Esophagus squamous epithelium (tissue), 5 donors: Measurements from ENCODE around the gene ASAP2. TPM values are rescaled to one million over a fixed set of nuclear protein-coding genes. Genes with fewer than 3 reads are reported as not detected.

Experiments
- DNase-seq: peaks from one replicate; lab custom pipeline; 2025; lab: John Stamatoyannopoulos, UW
- H3K27ac ChIP-seq, 4 donors: fragments of 200-600 bp; sonication (generic); one replicate each; pipeline ENCODE4 v1.5.1; 2016 to 2019; ENCODE audit warnings: mild to moderate bottlenecking in 1 of 4
- H3K27me3 ChIP-seq, 4 donors: fragments of 200-600 bp; sonication (generic); 1 replicate in 3 of 4; 2 replicates in 1 of 4; pipeline versions ENCODE4 v1.5.1 to v1.6.0; 2017 to 2021; ENCODE audit warnings: antibody characterized with exemption in 1 of 4
- H3K36me3 ChIP-seq, 3 donors: fragments of 200-600 bp; sonication (generic); one replicate each; pipeline ENCODE4 v1.5.1; 2016 to 2019
- H3K4me1 ChIP-seq, 3 donors: fragments of 200-600 bp; sonication (generic); one replicate each; pipeline ENCODE4 v1.5.1; 2017 to 2019
- H3K4me3 ChIP-seq, 4 donors: fragments of 200-600 bp; sonication (generic); 1 replicate in 3 of 4; 2 replicates in 1 of 4; pipeline ENCODE4 v1.5.1; 2016 to 2019; ENCODE audit warnings: mild to moderate bottlenecking in 2 of 4, moderate library complexity in 1 of 4
- H3K9me3 ChIP-seq, 3 donors: fragments of 200-600 bp; sonication (generic); one replicate each; pipeline ENCODE4 v1.5.1; 2016 to 2019
- CTCF ChIP-seq, 6 experiments: fragments of 450-650 bp in 4 of 6; fragments of 200-600 bp in 2 of 6; sonication (generic) in 2 of 6; IDR thresholded peaks; one replicate each; pipeline ENCODE4 v1.5.1; 2016 to 2019; ENCODE audit warnings: antibody characterized with exemption in 6 of 6, mild to moderate bottlenecking in 4 of 6, moderate library complexity in 4 of 6
- POLR2A ChIP-seq, 4 donors: fragments of 450-650 bp; IDR thresholded peaks; one replicate each; pipeline ENCODE4 v1.6.1; 2017; ENCODE audit warnings: antibody characterized with exemption in 4 of 4, mild to moderate bottlenecking in 4 of 4, moderate library complexity in 3 of 4
- WGBS, 2 donors: methylation state at CpG; one replicate each; pipeline ENCODE4 v1.1.5; 2018; 5-methylcytosine and 5-hydroxymethylcytosine counted together
- intact Hi-C: fragments of 100-400 bp; cut with DNase I; formaldehyde crosslinking; loops from one replicate; pipeline ENCODE4 v1.15.0; 2022
- total RNA-seq, 4 donors: library from RNA; depleted of rRNA; stranded (reverse); fragments of >200 nt; gene quantifications; one replicate each; pipeline ENCODE4 v1.1.0, GENCODE V29; 2016
- donor health status: DM: yes; HTN: yes; CAD: no.

ASAP2 gene
- total RNA-seq, 4 donors from 2014 or later = 3.3 to 15.3 (median 6.9) TPM

GRCh38 chr2:9415516-9416169 is 209.0 kb downstream of the ASAP2 start:
- Histone ChIP-seq H3K9me3 (no peaks in the 10 kb centered on the region), H3K4me1 (peaks cover 0 to 14% (median 3%) of the 10 kb centered on the region in 3 donors), H3K27ac (no peak overlapping the region), H3K27me3 (no peaks in the 10 kb centered on the region), H3K4me3 (no peak overlapping the region), H3K36me3 (peaks cover 0 to 73% (median 5%) of the 10 kb centered on the region in 3 donors)
- TF ChIP-seq CTCF (IDR thresholded peaks at IDR 0.05) (no peak), POLR2A (IDR thresholded peaks at IDR 0.05) (no peak)
- no peak for DNase-seq
- WGBS, 2 donors = 92 to 93% methylated on average over 12 to 15 of the region's 16 CpGs
- intact Hi-C loops = no loop called here

- Histone ChIP-seq H3K36me3 (peaks cover 0 to 65% (median 4%) of the 10 kb centered on the region in 3 donors), H3K27me3 (no peaks in the 10 kb centered on the region), H3K4me1 (peaks cover 0 to 22% (median 3%) of the 10 kb centered on the region in 3 donors), H3K4me3 (no peak overlapping the region), H3K9me3 (no peaks in the 10 kb centered on the region), H3K27ac (no peak overlapping the region)
- DNase-seq = no peak
- 76 to 94% methylated on average over 8 to 9 of the region's 9 CpGs for WGBS, 2 donors
- TF ChIP-seq CTCF (IDR thresholded peaks at IDR 0.05) (no peak), POLR2A (IDR thresholded peaks at IDR 0.05) (no peak)
- intact Hi-C loops = no loop called here
Observed at GRCh38 chr2:9416267-9416961, 209.8 kb downstream of the ASAP2 start.

GRCh38 chr2:9416962-9417316 is 210.3 kb downstream of the ASAP2 start:
- H3K36me3 ChIP-seq = peaks cover 0 to 60% (median 0%) of the 10 kb centered on the region in 3 donors
- H3K27ac ChIP-seq = no peak overlapping the region
- intact Hi-C loops = no loop called here
- no peak for TF ChIP-seq CTCF (IDR thresholded peaks at IDR 0.05)
- TF ChIP-seq POLR2A (IDR thresholded peaks at IDR 0.05) = no peak
- no peak overlapping the region for H3K4me3 ChIP-seq
- no peaks in the 10 kb centered on the region for H3K27me3 ChIP-seq
- no peak for DNase-seq
- WGBS, 2 donors = 91 to 95% methylated on average over 7 of the region's 7 CpGs
- no peaks in the 10 kb centered on the region for H3K9me3 ChIP-seq
- H3K4me1 ChIP-seq = peaks cover 0 to 27% (median 6%) of the 10 kb centered on the region in 3 donors

- peaks cover 0 to 52% (median 0%) of the 10 kb centered on the region in 3 donors for H3K36me3 ChIP-seq
- no peak overlapping the region for H3K27ac ChIP-seq
- no peak overlapping the region for H3K4me3 ChIP-seq
- TF ChIP-seq POLR2A (IDR thresholded peaks at IDR 0.05) (no peak), CTCF (IDR thresholded peaks at IDR 0.05) (no peak)
- 78 to 82% methylated on average over 3 of the region's 3 CpGs for WGBS, 2 donors
- H3K9me3 ChIP-seq = no peaks in the 10 kb centered on the region
- intact Hi-C loops = no loop called here
- no peak for DNase-seq
- H3K4me1 ChIP-seq = peaks cover 0 to 35% (median 10%) of the 10 kb centered on the region in 3 donors
- H3K27me3 ChIP-seq = no peaks in the 10 kb centered on the region
Observed at GRCh38 chr2:9417725-9418124, 211.1 kb downstream of the ASAP2 start.

GRCh38 chr2:9418746-9419145 is 212.1 kb downstream of the ASAP2 start:
- H3K27me3 ChIP-seq = no peaks in the 10 kb centered on the region
- TF ChIP-seq CTCF (IDR thresholded peaks at IDR 0.05) (no peak), POLR2A (IDR thresholded peaks at IDR 0.05) (no peak)
- intact Hi-C loops = no loop called here

More at GRCh38 chr2:9418746-9419145, 212.1 kb downstream of the ASAP2 start:
- Histone ChIP-seq H3K27ac (no peak overlapping the region), H3K4me3 (no peak overlapping the region), H3K4me1 (peaks cover 0 to 35% (median 10%) of the 10 kb centered on the region in 3 donors), H3K36me3 (peaks cover 0 to 42% (median 0%) of the 10 kb centered on the region in 3 donors), H3K9me3 (no peaks in the 10 kb centered on the region)
- WGBS, 2 donors = 80 to 90% methylated on average over 3 to 4 of the region's 4 CpGs
- DNase-seq = no peak
